ENCODE data around the gene INIP.

- TF ChIP-seq REST (IDR thresholded peaks at IDR 0.05; ENCODE audit: insufficient replicate concordance, low read depth) (no peak), CTCF (IDR thresholded peaks at IDR 0.05; ENCODE audit: insufficient read depth, low read length) (no peak), POLR2AphosphoS5 (IDR thresholded peaks at IDR 0.05; ENCODE audit: low read depth) (no peak)
Measured at GRCh38 chr9:112699230-112699629, 18.7 kb downstream of the INIP start.

All from HL-60 (cell line).